Endodermal cell (in vitro differentiated cells): ENCODE data around the gene SLC44A1. TPM values are rescaled to one million over a fixed set of nuclear protein-coding genes. Genes with fewer than 3 reads are reported as not detected.

ENCODE experiments used
- DNase-seq: peaks from one replicate; pipeline ENCODE4 v3.0.0-alpha.2; 2017
- H3K27ac ChIP-seq: 2 replicates; pipeline ENCODE4 v1.5.1; 2013; ENCODE audit warnings: mild to moderate bottlenecking, low read depth, low read length, moderate library complexity
- H3K27me3 ChIP-seq: 2 replicates; pipeline ENCODE4 v1.6.1; 2013; ENCODE audit warnings: mild to moderate bottlenecking, low read length, moderate library complexity; ENCODE audit not compliant: insufficient read depth, control insufficient read depth, poor library complexity, severe bottlenecking
- H3K36me3 ChIP-seq: 2 replicates; pipeline ENCODE4 v1.7.0; 2013; ENCODE audit warnings: mild to moderate bottlenecking, low read length, moderate library complexity; ENCODE audit not compliant: control insufficient read depth, insufficient read depth
- H3K4me1 ChIP-seq: one replicate; pipeline ENCODE4 v1.7.0; 2013; ENCODE audit warnings: low read length; ENCODE audit not compliant: control insufficient read depth, insufficient read depth
- H3K4me3 ChIP-seq: 2 replicates; pipeline ENCODE4 v1.5.1; 2013; ENCODE audit warnings: mild to moderate bottlenecking, low read length, moderate library complexity
- H3K9ac ChIP-seq: 2 replicates; pipeline ENCODE4 v1.6.1; 2013; ENCODE audit warnings: mild to moderate bottlenecking, low read length, moderate library complexity; ENCODE audit not compliant: poor library complexity, severe bottlenecking; ENCODE audit errors: extremely low read depth
- H3K9me3 ChIP-seq: 2 replicates; pipeline ENCODE4 v1.6.1; 2013; ENCODE audit warnings: mild to moderate bottlenecking, low read length, moderate library complexity; ENCODE audit not compliant: control insufficient read depth
- H3K27ac Mint-ChIP-seq: 2 replicates; pipeline ENCODE4 v1.8.0; 2020; ENCODE audit warnings: mixed read lengths
- H3K27me3 Mint-ChIP-seq: 2 replicates; pipeline ENCODE4 v1.8.0; 2021; ENCODE audit warnings: mild to moderate bottlenecking, mixed read lengths; ENCODE audit not compliant: insufficient read depth
- H3K36me3 Mint-ChIP-seq: 2 replicates; pipeline ENCODE4 v1.8.0; 2020; ENCODE audit warnings: low read depth, mixed read lengths
- H3K4me1 Mint-ChIP-seq: 2 replicates; pipeline ENCODE4 v1.8.0; 2020; ENCODE audit warnings: mixed read lengths
- H3K4me3 Mint-ChIP-seq: 2 replicates; pipeline ENCODE4 v1.8.0; 2020; ENCODE audit warnings: mild to moderate bottlenecking, moderate library complexity, mixed read lengths
- H3K9me3 Mint-ChIP-seq: 2 replicates; pipeline ENCODE4 v1.8.0; 2020; ENCODE audit warnings: mild to moderate bottlenecking, mixed read lengths
- WGBS, 2 experiments: methylation state at CpG; one replicate each; pipeline versions ENCODE4 v1.1.5 to v1.1.7; 2013; ENCODE audit warnings: missing lambda C conversion rate in 2 of 2, mixed read lengths in 1 of 2; ENCODE audit not compliant: insufficient coverage in 1 of 2, insufficient read length in 1 of 2; 5-methylcytosine and 5-hydroxymethylcytosine counted together
- total RNA-seq, 2 donors: library from RNA; stranded (reverse); fragmentation: NEBNext Ultra II Directional in 1 of 2; extraction: Animal tissue kit (Norgen Biotek cat#: 25700) in 1 of 2; gene quantifications; 2 replicates in 1 of 2; 3 replicates in 1 of 2; pipeline ENCODE4 v1.2.1, GENCODE V29; 2021
- TF ChIP-seq, protein P1 (sequence below): fragments of 200-600 bp; sonication (generic); conservative IDR thresholded peaks from 2 replicates; pipeline ENCODE4 v1.5.0; 2021; ENCODE audit warnings: antibody characterized with exemption, mild to moderate bottlenecking

SLC44A1 gene
- total RNA-seq, 2 donors from 2014 or later = 69.7 to 73.4 TPM

DNA sequence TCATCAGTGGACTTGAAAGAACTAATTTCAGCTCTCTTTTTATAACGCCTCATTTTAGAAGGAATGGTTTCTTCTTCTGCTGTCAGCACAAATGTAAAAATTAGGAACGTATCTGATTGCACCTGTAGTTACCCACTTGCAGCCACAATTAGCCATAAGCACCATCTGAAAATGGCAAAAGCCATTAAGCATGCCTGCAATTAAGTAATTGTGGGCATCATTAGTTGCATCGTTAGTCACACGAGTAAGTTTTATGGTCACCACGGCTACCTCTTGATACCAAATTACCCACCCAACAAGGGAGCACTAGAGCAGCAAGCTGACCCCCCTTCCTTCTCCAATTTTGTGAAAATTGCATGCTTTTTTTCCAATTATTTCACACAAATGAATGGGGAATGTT, 25.8 kb upstream of the SLC44A1 start:
- no peaks in the 10 kb centered on the region for H3K36me3 ChIP-seq
- no peak overlapping the region for H3K4me3 ChIP-seq
- H3K9me3 ChIP-seq = peaks cover 11% of the 10 kb centered on the region
- H3K27me3 ChIP-seq = no peaks in the 10 kb centered on the region
- Mint-ChIP-seq H3K4me3 (no peak overlapping the region), H3K4me1 (peaks cover 17% of the 10 kb centered on the region), H3K27me3 (no peaks in the 10 kb centered on the region), H3K36me3 (peaks cover 11% of the 10 kb centered on the region), H3K27ac (no peak overlapping the region), H3K9me3 (peaks cover 8% of the 10 kb centered on the region)
- WGBS, 2 experiments = 89 to 95% methylated on average over 5 of the region's 5 CpGs
- TF ChIP-seq, protein P1, sequence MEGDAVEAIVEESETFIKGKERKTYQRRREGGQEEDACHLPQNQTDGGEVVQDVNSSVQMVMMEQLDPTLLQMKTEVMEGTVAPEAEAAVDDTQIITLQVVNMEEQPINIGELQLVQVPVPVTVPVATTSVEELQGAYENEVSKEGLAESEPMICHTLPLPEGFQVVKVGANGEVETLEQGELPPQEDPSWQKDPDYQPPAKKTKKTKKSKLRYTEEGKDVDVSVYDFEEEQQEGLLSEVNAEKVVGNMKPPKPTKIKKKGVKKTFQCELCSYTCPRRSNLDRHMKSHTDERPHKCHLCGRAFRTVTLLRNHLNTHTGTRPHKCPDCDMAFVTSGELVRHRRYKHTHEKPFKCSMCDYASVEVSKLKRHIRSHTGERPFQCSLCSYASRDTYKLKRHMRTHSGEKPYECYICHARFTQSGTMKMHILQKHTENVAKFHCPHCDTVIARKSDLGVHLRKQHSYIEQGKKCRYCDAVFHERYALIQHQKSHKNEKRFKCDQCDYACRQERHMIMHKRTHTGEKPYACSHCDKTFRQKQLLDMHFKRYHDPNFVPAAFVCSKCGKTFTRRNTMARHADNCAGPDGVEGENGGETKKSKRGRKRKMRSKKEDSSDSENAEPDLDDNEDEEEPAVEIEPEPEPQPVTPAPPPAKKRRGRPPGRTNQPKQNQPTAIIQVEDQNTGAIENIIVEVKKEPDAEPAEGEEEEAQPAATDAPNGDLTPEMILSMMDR = no peak
- H3K9ac ChIP-seq = no peak overlapping the region
- no peak for DNase-seq
- H3K4me1 ChIP-seq = no peaks in the 10 kb centered on the region
- no peak overlapping the region for H3K27ac ChIP-seq

DNA sequence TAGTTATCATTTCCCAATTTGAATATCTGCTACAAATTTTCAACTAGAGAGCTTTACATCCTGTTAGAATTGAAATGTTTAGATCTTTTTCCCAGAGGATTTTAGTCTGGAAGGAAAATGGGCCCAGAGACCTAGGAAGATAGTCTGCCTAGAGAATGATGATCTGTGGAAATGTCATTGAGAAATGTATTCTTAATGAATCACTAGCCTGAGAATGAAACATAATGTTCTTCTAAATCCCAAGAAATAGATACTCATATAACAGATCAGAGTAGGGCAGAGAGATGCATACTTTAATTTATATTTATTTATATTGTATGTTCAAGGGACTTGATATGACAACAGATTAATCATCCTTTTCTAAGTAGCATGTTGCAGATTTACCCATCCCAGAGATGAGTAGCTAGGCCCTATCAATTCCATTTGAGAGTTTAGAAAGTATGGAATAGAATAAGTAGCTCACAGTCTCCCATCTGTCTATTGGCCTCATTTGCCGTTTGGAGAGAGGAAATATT, 25.1 kb upstream of the SLC44A1 start:
- no peaks in the 10 kb centered on the region for H3K36me3 ChIP-seq
- no peak overlapping the region for H3K27ac ChIP-seq
- H3K4me3 Mint-ChIP-seq = no peak overlapping the region
- peaks cover 14% of the 10 kb centered on the region for H3K9me3 Mint-ChIP-seq
- TF ChIP-seq, protein P1 = no peak
- peaks cover 18% of the 10 kb centered on the region for H3K9me3 ChIP-seq
- peaks cover 17% of the 10 kb centered on the region for H3K4me1 Mint-ChIP-seq
- no peaks in the 10 kb centered on the region for H3K27me3 ChIP-seq
- H3K4me1 ChIP-seq = no peaks in the 10 kb centered on the region
- DNase-seq = no peak
- no peaks in the 10 kb centered on the region for H3K27me3 Mint-ChIP-seq
- WGBS, 2 experiments = 94% methylated on average over 1 of the region's 1 CpG; no CpG with 5 or more reads in 1 of the 2 experiments
- no peak overlapping the region for H3K27ac Mint-ChIP-seq
- peaks cover 16% of the 10 kb centered on the region for H3K36me3 Mint-ChIP-seq
- H3K4me3 ChIP-seq = no peak overlapping the region
- H3K9ac ChIP-seq = no peak overlapping the region

DNA sequence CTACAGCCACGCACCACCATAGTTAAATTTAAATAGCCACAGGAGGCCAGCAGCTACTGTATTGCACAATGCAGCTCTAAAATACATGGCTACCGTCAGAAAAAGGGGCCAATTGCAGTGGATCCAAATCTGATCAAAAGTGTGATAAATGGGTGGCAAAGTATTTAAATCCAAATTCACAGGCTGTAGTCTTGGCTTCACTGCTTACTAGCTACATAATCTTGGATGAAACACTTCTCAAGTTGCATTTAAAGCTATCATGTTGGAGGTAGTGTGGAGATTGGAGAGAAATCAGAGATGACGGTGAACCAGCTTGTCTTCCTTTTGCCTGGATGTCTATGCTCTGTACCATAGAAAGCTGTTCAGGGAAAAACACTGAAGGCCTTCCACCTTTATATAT, 24.0 kb upstream of the SLC44A1 start:
- no peaks in the 10 kb centered on the region for H3K4me1 ChIP-seq
- Mint-ChIP-seq H3K4me3 (no peak overlapping the region), H3K4me1 (peaks cover 17% of the 10 kb centered on the region), H3K27me3 (no peaks in the 10 kb centered on the region), H3K36me3 (peaks cover 26% of the 10 kb centered on the region), H3K9me3 (peaks cover 24% of the 10 kb centered on the region), H3K27ac (no peak overlapping the region)
- TF ChIP-seq, protein P1 = no peak
- H3K9me3 ChIP-seq = peaks cover 28% of the 10 kb centered on the region
- no peak overlapping the region for H3K9ac ChIP-seq
- H3K27me3 ChIP-seq = no peaks in the 10 kb centered on the region
- 95 to 96% methylated on average over 2 to 3 of the region's 3 CpGs for WGBS, 2 experiments
- H3K4me3 ChIP-seq = no peak overlapping the region
- DNase-seq = no peak
- H3K27ac ChIP-seq = no peak overlapping the region
- no peaks in the 10 kb centered on the region for H3K36me3 ChIP-seq
